ENCODE measurements around the gene NCKAP5.

NCKAP5 gene

DNA sequence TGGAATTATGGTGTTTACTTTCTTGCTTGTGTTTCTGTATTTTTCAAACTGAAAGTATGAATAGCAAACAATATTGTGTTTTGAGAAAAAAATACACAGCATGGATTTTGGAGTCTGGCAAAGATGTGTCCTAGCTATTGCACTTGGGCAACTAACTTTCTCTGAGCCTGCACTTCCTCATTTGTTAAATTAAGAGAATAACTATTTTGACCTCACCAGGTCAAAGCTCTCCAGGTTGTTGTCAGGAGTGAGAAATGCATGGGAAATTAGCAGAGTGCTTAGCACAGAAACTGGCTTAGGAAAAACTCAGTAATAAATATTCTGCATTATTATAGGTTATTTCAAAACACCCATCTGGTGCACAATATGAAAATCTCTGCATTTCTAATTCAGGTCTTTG, 926.4 kb downstream of the NCKAP5 start:
- no peak for FAIRE-seq

DNA sequence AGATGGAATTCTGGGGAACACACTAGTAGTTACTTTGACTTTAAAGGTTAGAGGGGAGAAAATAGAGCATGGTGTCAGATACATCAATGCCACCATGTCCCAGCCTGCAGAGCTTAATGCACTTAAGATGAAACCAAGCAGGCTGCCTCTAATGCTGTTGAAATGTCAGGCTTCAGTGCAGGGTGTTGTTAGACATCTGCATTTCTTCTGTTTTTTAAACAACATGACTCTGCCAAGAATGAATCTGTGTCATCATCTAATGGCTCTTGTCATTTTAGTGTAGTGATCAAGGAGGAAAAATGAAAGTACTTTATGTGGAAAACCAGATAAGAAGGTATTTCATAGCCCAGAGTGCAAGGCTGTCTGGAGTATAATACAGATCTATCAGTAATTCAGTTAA, 928.1 kb downstream of the NCKAP5 start:
- FAIRE-seq: no peak

DNA sequence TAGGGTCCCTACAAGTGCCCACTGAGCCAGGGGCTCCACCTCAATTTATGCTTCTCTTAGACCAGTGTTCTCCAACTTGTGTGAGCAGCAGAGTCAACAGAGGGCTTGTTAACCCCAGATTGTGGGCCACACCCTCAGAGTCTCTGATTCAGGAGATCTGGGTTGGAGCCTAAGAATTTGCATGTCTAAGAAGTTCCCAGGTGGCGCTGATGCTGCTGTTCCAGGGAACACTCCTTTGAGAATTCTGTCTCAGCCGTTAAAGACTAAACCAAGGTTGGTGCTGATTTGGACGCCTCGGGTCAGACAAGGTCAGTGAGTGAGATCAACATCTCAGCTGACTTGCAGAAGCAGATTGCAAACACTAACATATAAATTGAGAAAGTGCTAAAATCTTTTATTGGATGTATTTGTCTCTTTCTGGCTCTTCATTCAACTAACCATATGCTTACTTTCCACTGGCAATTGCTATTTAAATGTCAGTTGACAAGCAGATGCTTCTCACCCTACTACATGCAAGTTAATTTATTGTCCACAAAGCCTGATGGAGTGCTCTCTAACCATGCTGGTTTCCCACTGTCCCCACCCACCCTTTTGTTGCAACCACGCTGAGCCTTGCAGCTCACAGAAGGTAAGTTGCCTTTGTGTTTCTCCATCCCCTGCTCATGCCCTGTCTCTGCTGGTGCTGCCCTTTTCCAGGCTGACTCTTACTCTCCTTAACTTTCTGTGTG, 929.8 kb downstream of the NCKAP5 start:
- no peak for FAIRE-seq

DNA sequence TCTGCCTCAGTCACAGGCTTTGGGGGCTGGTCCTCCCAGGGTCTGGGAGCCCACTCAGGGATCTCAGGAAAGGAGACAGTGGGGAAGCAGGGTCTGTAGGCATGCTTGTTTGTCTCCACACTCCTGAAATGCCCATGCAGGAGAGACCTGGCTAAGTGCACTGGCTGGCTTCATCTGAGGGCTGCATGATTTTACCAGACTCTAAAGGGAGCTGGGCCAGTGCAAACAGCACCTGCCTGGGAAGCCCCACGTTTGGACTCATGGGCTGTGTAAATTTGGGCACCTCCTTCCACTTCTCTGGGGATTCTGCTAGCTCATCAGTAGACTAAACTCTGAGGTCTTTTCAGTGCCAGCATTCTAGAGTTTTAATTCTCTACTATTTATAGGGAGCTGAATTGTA, 931.9 kb downstream of the NCKAP5 start:
- no peak for FAIRE-seq

DNA sequence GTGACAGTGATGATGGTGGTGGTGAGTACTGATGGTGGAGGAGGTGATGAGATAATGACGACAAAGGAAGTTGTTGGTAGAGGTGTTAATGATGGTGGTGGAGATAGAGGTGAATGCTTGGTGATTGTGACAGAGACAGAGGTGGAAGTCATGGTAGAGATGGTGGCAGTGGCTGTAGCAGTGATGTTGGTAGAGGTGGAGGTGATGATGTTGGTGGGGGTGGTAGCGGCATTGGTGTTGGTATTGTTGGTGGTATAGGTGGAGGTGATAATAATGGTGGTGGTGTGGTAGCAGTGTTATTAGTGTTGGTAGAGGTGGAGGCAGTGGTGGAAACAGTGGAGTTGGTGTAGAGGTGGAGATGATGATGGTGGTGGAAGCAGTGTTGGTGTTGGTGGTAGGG, 934.6 kb downstream of the NCKAP5 start:
- no peak for FAIRE-seq

DNA sequence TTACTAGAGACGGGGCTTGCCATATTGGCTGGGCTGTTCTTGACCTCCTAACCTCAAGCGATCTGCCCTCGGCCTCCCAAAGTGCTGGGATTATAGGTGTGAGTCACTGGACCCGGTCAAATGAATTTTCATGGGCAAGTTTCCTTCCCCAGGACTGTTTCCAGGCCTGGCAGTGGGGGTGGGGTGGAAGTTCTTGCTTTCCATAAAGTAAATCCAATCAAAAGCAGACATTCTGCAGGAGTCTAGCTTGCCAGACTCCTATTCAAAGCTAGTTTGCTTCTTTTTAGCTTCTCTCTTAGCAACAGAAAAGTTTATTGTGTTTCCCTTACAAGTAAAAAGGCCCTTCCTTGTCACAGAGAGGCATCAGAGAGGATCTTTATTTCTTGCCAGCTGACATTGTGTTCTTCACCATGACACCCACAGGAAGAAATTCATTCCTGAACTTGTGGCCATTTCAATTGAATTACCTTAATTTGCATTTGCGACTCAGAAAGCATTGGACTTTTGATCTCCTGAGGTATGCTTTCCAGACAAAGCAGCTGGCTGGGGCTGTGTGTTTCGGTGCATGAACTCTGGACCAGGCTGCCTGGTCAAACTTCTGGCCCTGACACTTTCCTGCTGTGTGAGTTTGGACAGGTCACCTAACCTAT, 936.1 kb downstream of the NCKAP5 start:
- FAIRE-seq: no peak

DNA sequence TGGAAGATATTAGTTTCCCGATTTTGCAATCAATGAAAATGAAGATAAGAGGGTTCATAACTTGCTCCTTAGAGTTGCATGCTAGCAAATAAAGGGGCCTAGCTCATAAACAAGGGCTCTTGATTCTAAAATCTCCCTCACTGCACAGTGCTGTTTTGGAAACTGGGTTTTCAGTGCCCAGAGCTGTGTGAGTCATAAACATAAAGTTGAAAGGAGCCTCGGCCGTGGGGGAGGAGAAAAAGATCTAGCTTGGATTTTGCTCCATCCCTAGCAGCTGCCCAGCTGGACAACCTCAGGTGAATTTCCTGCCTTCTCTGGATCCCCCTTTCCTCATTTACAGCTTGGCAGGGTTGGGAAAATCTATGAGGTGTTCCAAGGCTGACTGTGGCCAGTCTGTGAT, 940.7 kb downstream of the NCKAP5 start:
- FAIRE-seq: no peak

DNA sequence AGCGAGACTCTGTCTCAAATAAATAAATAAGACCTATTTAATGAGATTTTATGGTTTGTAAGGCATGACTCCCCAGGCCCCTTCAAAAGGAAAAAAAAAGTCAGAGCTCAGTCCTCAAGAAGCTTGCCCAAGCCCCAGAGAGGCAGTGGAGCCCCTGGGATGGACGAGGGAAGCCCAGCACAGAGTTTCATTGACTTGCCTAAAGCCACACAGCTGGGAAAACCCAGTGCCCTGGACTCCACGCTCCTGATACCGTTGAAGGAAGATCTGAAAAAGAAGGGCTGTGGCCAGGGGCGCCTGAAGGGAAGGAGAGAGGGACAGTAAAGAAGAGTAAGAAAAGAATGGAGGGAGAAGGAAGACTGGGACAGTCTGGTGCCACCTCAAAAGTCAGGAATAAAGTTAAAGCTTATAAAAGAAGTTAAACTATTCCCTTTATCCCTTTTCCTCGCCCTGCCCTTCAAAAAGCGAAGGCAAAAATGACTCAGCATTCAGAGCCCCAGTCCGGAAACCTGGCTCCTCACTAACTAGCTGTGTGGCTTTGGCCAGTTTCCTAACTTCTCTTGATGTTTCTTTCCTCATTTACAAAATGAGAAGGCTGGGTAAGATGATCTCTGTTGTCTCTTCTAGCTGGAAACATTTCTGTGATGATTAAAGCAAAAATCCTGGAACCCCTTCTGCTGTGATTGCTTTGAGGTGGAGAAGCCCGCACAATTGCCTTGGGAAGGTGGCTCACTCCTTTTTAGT, 945.0 kb downstream of the NCKAP5 start:
- FAIRE-seq: no peak
